Endometrial microvascular endothelial cells (primary cell): ENCODE results near the gene MAGEA8. TPM values are rescaled to one million over a fixed set of nuclear protein-coding genes. Genes with fewer than 3 reads are reported as not detected.

ENCODE experiments used
- total RNA-seq: library from RNA; depleted of rRNA; stranded (reverse); fragments of >200 nt; gene quantifications from one replicate; pipeline ENCODE4 v1.2.3, GENCODE V29; 2015; ENCODE audit errors: inconsistent ontology term

The MAGEA8 gene
- total RNA-seq, 1 donor from 2014 or later: not detected

Other genes with a start within 250 kb of the MAGEA8 start
- 11.8 TPM for gene TMEM185A, start 249.4 kb upstream of the MAGEA8 start, total RNA-seq
- not detected for gene MAGEA11, start 169.1 kb upstream of the MAGEA8 start, total RNA-seq
- not detected for gene HSFX1, start 107.1 kb upstream of the MAGEA8 start, total RNA-seq
- not detected for gene MAGEA9, start 99.3 kb upstream of the MAGEA8 start, total RNA-seq
- gene HSFX4, start 48.4 kb downstream of the MAGEA8 start, total RNA-seq: not detected
- gene EOLA2, start 57.3 kb downstream of the MAGEA8 start, total RNA-seq: 38.8 TPM